Astrocyte (in vitro differentiated cells and primary cell): Measurements from ENCODE around the gene SSTR4. TPM values are rescaled to one million over a fixed set of nuclear protein-coding genes. Genes with fewer than 3 reads are reported as not detected.
"Not testable (repeated sequence)": the region's sequence is repeated elsewhere in the genome, so short reads cannot be mapped to it uniquely, and the experiment has no call there.

Experiments
- DNase-seq: peaks from one replicate; pipeline ENCODE4 v3.0.0-alpha.2; 2010; ENCODE audit warnings: low read depth
- FAIRE-seq: peaks from 2 replicates; lab custom pipeline; 2011; peaks lifted over from hg19 to GRCh38; lab: Jason Lieb, UNC
- H2AFZ ChIP-seq: 2 replicates; pipeline ENCODE4 v1.6.0; 2012; ENCODE audit warnings: low read depth, low read length, inconsistent platforms
- H3K27ac ChIP-seq: 2 replicates; pipeline ENCODE4 v1.5.1; 2011; ENCODE audit warnings: low read depth, low read length, inconsistent platforms
- H3K27me3 ChIP-seq: 2 replicates; pipeline ENCODE4 v1.6.0; 2011; ENCODE audit warnings: low read length, inconsistent platforms; ENCODE audit not compliant: insufficient read depth
- H3K36me3 ChIP-seq: 2 replicates; pipeline ENCODE4 v1.5.1; 2011; ENCODE audit warnings: low read length, inconsistent platforms; ENCODE audit not compliant: insufficient read depth
- H3K4me1 ChIP-seq: 2 replicates; pipeline ENCODE4 v1.5.1; 2011; ENCODE audit warnings: low read length, inconsistent platforms; ENCODE audit not compliant: insufficient read depth
- H3K4me2 ChIP-seq: 2 replicates; pipeline ENCODE4 v1.6.0; 2012; ENCODE audit warnings: low read length, inconsistent platforms
- H3K4me3 ChIP-seq: 2 replicates; pipeline ENCODE4 v1.5.1; 2011; ENCODE audit warnings: low read depth, mild to moderate bottlenecking, low read length, inconsistent platforms; ENCODE audit not compliant: insufficient read depth
- H3K79me2 ChIP-seq: 2 replicates; pipeline ENCODE4 v1.6.0; 2012; ENCODE audit warnings: mild to moderate bottlenecking, low read length, inconsistent platforms; ENCODE audit not compliant: insufficient read depth
- H3K9ac ChIP-seq: 2 replicates; pipeline ENCODE4 v1.6.0; 2012; ENCODE audit warnings: mild to moderate bottlenecking, low read length, inconsistent platforms
- H3K9me3 ChIP-seq: 2 replicates; pipeline ENCODE4 v1.5.1; 2012; ENCODE audit warnings: low read depth, mild to moderate bottlenecking, low read length, inconsistent platforms; ENCODE audit not compliant: insufficient read depth
- H4K20me1 ChIP-seq: 2 replicates; pipeline ENCODE4 v1.6.0; 2012; ENCODE audit warnings: low read length, inconsistent platforms; ENCODE audit not compliant: insufficient read depth
- H3K27ac Mint-ChIP-seq: one replicate; pipeline ENCODE4 v1.8.0; 2021; ENCODE audit warnings: mild to moderate bottlenecking, mixed read lengths; ENCODE audit not compliant: unreplicated experiment
- H3K27me3 Mint-ChIP-seq: one replicate; pipeline ENCODE4 v1.8.0; 2021; ENCODE audit warnings: low read depth, mixed read lengths; ENCODE audit not compliant: unreplicated experiment
- H3K36me3 Mint-ChIP-seq: one replicate; pipeline ENCODE4 v1.8.0; 2021; ENCODE audit warnings: low read depth, mixed read lengths; ENCODE audit not compliant: unreplicated experiment
- H3K4me1 Mint-ChIP-seq: one replicate; pipeline ENCODE4 v1.8.0; 2021; ENCODE audit warnings: low read depth, mixed read lengths; ENCODE audit not compliant: unreplicated experiment
- H3K4me3 Mint-ChIP-seq: one replicate; pipeline ENCODE4 v1.8.0; 2021; ENCODE audit warnings: mild to moderate bottlenecking, moderate library complexity, mixed read lengths; ENCODE audit not compliant: unreplicated experiment
- H3K9me3 Mint-ChIP-seq: one replicate; pipeline ENCODE4 v1.8.0; 2021; ENCODE audit warnings: mild to moderate bottlenecking, mixed read lengths; ENCODE audit not compliant: unreplicated experiment
- EZH2 ChIP-seq: IDR thresholded peaks from 2 replicates; pipeline ENCODE4 v1.6.1; 2012; ENCODE audit warnings: mild to moderate bottlenecking, low read length, inconsistent platforms; ENCODE audit not compliant: insufficient read depth
- total RNA-seq: library from RNA; stranded (reverse); gene quantifications from 2 replicates; pipeline ENCODE4 v1.2.1, GENCODE V29; 2021
- TF ChIP-seq, protein P1 (sequence below): IDR thresholded peaks from 2 replicates; pipeline ENCODE4 v1.5.1; 2011; ENCODE audit warnings: low read depth, mild to moderate bottlenecking, inconsistent platforms, low read length, moderate library complexity; ENCODE audit not compliant: insufficient read depth

Gene SSTR4
- total RNA-seq, 1 donor from 2014 or later = not detected

- Mint-ChIP-seq H3K4me1 (peaks cover 9% of the 10 kb centered on the region), H3K27ac (no peak overlapping the region), H3K27me3 (peaks cover 16% of the 10 kb centered on the region), H3K4me3 (no peak overlapping the region), H3K9me3 (no peaks in the 10 kb centered on the region), H3K36me3 (no peaks in the 10 kb centered on the region)
- FAIRE-seq (no peak), DNase-seq (no peak)
- Histone ChIP-seq H3K4me3 (no peak overlapping the region), H4K20me1 (no peaks in the 10 kb centered on the region), H3K79me2 (no peaks in the 10 kb centered on the region), H3K9me3 (no peaks in the 10 kb centered on the region), H3K4me2 (no peak overlapping the region), H3K9ac (no peak overlapping the region), H3K4me1 (no peaks in the 10 kb centered on the region), H3K36me3 (no peaks in the 10 kb centered on the region), H3K27me3 (no peaks in the 10 kb centered on the region), H2AFZ (no peak overlapping the region), H3K27ac (no peak overlapping the region)
- TF ChIP-seq, protein P1, sequence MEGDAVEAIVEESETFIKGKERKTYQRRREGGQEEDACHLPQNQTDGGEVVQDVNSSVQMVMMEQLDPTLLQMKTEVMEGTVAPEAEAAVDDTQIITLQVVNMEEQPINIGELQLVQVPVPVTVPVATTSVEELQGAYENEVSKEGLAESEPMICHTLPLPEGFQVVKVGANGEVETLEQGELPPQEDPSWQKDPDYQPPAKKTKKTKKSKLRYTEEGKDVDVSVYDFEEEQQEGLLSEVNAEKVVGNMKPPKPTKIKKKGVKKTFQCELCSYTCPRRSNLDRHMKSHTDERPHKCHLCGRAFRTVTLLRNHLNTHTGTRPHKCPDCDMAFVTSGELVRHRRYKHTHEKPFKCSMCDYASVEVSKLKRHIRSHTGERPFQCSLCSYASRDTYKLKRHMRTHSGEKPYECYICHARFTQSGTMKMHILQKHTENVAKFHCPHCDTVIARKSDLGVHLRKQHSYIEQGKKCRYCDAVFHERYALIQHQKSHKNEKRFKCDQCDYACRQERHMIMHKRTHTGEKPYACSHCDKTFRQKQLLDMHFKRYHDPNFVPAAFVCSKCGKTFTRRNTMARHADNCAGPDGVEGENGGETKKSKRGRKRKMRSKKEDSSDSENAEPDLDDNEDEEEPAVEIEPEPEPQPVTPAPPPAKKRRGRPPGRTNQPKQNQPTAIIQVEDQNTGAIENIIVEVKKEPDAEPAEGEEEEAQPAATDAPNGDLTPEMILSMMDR = no peak
- no peak for TF ChIP-seq EZH2
Measured at GRCh38 chr20:23023621-23024177, 11.4 kb upstream of the SSTR4 start.

DNA sequence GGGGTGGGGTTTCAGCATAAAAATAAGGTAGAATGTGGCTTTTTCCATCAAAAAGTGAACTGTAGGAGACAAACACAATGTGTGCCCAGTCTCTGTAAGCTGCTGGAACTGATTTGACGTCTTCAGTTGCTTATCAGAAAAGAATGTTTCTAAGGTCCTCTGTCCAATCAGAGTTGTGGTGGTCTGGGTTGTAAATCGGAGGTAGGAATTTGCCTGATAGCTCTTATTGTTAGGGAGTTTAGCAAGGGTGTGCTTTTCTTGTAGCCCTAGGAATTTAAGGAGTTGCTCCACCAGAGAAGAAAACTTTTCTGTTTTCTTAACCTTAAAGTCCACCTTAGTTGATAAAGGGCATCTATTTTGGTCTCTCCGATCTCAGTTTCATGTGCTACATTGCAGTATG lies 10.4 kb upstream of the SSTR4 start:
- Histone ChIP-seq H3K4me1 (no peaks in the 10 kb centered on the region), H2AFZ (no peak overlapping the region), H3K79me2 (no peaks in the 10 kb centered on the region), H3K27ac (no peak overlapping the region), H3K36me3 (no peaks in the 10 kb centered on the region), H3K9me3 (no peaks in the 10 kb centered on the region), H3K27me3 (no peaks in the 10 kb centered on the region), H3K9ac (no peak overlapping the region), H4K20me1 (no peaks in the 10 kb centered on the region), H3K4me3 (no peak overlapping the region), H3K4me2 (no peak overlapping the region)
- FAIRE-seq = no peak
- H3K4me1 Mint-ChIP-seq = peaks cover 9% of the 10 kb centered on the region
- no peak overlapping the region for H3K27ac Mint-ChIP-seq
- H3K4me3 Mint-ChIP-seq = no peak overlapping the region
- no peak for TF ChIP-seq EZH2
- TF ChIP-seq, protein P1 = no peak
- peaks cover 18% of the 10 kb centered on the region for H3K27me3 Mint-ChIP-seq
- no peak for DNase-seq
- no peaks in the 10 kb centered on the region for H3K36me3 Mint-ChIP-seq
- no peaks in the 10 kb centered on the region for H3K9me3 Mint-ChIP-seq

- not testable (repeated sequence) for H3K4me1 ChIP-seq, H3K36me3 ChIP-seq, H3K4me3 Mint-ChIP-seq, H3K27me3 ChIP-seq, H3K9me3 Mint-ChIP-seq, H2AFZ ChIP-seq, H3K27ac Mint-ChIP-seq, H3K4me2 ChIP-seq, H3K9me3 ChIP-seq, H3K79me2 ChIP-seq, H4K20me1 ChIP-seq, FAIRE-seq, H3K36me3 Mint-ChIP-seq, H3K4me3 ChIP-seq, H3K27ac ChIP-seq, DNase-seq, H3K9ac ChIP-seq, H3K4me1 Mint-ChIP-seq
- peaks cover 18% of the 10 kb centered on the region for H3K27me3 Mint-ChIP-seq
Measured at GRCh38 chr20:23025503-23025902, 9.6 kb upstream of the SSTR4 start.
